Brain pericyte (primary cell): ENCODE measurements around the gene DCLRE1B.
"Not testable (repeated sequence)": the region's sequence is repeated elsewhere in the genome, so short reads cannot be mapped to it uniquely, and the experiment has no call there.

Experiments
- DNase-seq: peaks from one replicate; pipeline ENCODE4 v3.0.0-alpha.2; 2012; ENCODE audit warnings: low read depth, low spot score

The DCLRE1B gene

DNA sequence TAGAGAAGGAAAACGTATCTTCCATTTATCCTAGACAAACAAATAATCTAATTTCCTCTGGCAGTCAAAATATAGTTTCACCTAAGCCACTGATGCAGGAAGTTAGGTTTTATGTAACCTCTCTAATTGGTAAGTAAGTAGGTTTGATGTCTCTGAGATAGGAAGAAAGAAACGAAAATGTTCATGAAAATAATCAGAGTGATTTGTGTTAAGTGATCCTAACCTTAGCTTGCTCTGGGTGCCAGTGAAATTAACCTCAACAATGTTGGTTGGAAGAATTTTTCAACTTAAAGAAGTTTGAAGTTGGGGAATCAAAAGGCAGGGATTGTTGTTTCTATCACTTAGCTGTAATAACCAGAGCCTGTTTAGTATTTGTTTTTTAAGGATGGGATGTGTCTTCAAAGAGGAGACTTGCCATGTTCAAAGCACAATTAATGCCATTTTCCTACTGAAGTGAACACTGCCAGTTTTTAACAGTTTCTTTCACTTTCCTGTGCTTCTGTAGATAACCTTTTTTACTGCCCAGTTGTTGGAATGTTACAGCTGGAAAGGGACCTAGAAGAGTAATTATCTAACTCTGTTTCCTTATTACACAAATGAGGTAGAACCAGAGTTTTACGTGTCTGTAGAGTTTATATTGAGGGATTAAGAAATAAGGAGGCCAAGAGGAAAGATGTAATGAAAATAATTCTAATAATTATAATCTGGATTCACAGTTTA, 42.4 kb downstream of the DCLRE1B start:
- DNase-seq, result no peak

DNA sequence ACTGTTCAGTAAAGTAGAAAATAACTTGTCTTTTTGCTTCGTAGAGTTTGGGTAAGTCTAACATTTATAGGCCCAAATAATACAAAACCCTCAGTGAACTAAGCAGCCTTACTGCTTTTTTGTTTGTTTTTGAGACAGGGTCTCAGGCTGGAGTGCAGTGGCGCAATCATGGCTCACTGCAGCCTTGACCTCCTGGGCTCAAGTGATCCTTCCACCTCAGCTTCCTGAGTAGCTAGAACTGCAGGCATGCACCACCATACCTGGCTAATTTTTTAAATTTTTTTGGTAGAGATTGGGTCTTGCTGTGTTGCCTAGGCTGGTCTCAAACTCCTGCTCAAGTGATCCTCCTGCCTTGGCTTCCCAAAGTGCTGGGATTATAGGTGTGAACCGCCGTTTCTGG, 43.0 kb downstream of the DCLRE1B start:
- not testable (repeated sequence) for DNase-seq

DNA sequence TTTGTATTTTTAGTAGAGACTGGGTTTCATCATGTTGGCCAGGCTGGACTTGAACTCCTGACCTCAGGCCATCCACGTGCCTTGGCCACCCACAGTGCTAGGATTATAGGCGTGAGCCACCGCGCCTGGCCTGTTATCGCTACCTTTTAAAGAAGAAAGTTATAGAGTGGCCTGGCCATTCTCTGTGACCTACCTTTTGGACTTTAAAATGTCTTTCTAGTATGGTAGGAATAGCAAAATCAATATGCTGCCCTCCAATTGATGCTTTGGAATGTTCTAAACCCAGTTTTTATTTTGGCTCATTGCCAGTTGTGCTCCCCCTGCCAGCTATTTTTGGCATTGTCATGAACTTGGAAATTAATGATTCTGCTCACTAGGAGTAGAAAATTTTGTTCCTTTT, 43.9 kb downstream of the DCLRE1B start:
- DNase-seq, result no peak

DNA sequence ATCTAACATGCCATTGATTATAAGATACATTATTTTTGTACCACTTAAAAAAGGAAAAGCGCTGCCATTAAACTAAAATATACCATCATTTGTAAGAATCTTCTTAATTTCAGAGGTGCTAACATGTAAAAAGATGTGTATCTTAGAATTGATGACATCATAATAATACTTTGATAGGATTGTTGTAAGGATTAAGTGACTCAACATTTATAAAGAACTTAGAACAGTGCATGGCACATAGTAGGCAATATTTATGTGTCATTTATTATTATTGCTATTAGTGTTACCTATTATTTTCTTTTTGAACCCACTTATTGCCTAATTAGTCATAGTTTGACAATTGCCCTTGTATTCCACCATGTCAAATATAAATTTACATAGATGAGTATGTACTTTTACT, 45.8 kb downstream of the DCLRE1B start:
- no peak for DNase-seq

DNA sequence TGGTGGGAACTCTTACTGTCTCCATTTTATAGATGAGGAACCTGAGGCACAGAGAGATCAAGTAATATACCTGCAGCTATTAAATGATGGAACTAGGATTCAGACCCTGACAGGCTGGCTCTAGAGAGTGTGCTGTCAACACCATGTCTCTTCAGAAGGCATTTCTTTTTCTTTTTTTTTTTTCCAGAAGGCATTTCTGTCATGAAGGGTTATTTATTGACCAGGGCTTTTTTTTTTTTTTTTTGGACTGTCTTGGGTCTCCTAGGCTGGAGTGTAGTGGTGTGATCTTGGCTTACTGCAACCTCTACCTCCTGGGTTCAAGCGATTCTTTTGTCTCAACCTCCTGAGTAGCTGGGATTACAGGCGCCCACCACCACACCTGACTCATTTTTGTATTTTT, 46.6 kb downstream of the DCLRE1B start:
- DNase-seq, result no peak

DNA sequence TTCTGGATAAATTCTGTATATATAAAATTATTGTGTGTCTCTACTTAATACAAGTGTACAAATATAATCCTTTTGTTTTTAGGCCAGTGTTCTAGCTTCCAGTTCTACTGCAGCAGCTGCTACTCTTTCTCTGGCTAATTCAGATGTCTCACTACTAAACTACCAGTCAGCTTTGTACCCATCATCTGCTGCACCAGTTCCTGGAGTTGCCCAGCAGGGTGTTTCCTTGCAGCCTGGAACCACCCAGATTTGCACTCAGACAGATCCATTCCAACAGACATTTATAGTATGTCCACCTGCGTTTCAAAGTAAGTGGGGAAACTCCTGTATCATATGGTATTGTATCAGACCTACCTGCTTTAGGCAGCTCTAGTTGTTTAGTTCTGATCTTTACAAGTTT, 52.9 kb downstream of the DCLRE1B start:
- no peak for DNase-seq

DNA sequence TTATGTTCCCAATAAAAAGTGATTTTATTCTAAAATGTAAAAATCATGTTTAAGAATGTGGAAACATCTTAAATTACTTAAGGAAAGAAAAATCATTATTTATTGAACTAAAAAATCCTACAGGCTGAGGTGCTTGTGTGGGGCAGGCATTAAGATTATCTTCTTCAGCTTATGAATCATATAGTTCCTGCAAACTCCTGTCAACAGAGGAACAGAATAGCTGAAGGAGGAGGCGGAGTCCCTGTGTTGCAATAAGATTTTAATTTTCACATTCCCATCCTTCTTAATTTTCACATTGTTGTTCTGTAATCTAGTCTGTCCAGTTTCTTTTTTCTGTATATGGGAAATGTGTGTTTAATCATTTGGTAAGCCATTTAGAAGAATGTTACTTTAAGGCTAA, 53.6 kb downstream of the DCLRE1B start:
- no peak for DNase-seq

DNA sequence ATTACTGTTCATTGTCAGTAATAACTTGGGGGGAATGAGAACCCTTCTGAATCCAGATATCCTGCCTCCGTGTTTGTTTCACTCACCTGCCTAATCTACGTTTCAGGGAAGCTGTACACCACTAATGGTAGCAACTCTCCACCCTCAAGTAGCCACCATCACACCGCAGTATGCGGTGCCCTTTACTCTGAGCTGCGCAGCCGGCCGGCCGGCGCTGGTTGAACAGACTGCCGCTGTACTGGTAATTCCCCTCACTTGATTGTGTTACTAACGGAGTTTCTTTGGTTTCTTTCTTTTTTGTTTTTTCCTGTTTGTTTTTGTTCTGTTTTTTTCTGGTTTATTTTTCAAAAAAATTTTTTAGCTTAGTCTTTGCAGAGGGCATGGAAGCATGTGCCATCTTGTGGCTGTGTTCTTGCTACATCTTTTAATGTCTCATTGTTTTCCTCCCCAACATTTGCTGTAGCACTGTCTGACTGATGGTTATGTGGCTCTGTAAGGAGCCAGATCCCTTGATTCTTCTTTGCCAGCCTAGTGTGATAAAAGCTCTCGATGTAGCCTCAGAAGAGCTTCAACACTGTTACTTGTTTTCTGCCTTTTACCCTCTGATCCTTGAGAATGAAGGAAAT, 58.3 kb downstream of the DCLRE1B start:
- DNase-seq, result no peak
